Posterior cingulate gyrus (tissue), 11 donors: ENCODE results near the gene GPX8.

Experiments used
- DNase-seq, 10 donors: peaks; one replicate each; pipeline versions ENCODE4 v3.0.0 to v3.0.0-alpha.2; 2020 to 2021; ENCODE audit warnings: mixed read lengths in 3 of 10
- intact Hi-C: fragments of 100-400 bp; cut with DNase I; formaldehyde crosslinking; loops from one replicate; pipeline ENCODE4 v1.15.1; 2023

The GPX8 gene

GRCh38 chr5:55172051-55172899 lies 12.3 kb downstream of the GPX8 start:
- intact Hi-C loops, result loop anchor here (5.0 kb wide), 3 partner anchors 135 to 540 kb away; partner anchors contain the start of genes DHX29, MTREX and SLC38A9
- peak in 6 of 10 donors; percentile 16 to 80 (median 39) for DNase-seq

GRCh38 chr5:55172937-55173686 lies 13.1 kb downstream of the GPX8 start, which contains the start of gene CDC20B:
Gene CDC20B, minus strand, starts transcription at chr5:55173177. Its CDS starts 177 bp downstream, at chr5:55173000.
- DNase-seq, result peak in 8 of 10 donors; percentile 18 to 89 (median 40)

DNA sequence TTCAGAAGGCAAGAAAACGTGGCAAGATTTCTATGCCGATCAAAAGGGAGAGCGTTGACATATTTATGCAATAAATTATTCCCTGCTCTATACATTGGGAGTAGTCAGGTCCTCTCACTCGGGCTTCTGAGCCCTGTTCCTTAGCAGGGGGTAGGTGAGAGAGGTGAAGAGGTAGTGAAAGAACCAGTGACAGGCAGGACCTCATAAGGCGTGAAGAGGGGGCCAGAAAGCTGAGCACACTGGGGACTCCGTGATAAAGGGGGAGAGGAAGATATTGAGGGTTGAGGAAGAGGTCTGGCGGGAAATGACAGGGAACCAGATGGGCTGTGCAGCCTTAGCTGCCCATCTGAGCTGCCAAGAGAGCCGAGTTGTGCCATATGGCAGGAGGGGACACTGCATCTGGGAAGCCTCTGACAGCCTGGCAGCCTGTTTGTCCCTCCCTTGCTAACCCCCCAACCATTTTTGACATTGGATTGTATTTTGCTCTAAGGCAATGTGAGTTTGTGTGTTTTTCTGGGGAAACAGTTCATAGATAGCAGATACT lies 13.8 kb downstream of the GPX8 start:
- DNase-seq, result no peak
- intact Hi-C loops, result loop anchor here (5.0 kb wide), 3 partner anchors 134 to 539 kb away; partner anchors contain the start of genes DHX29, MTREX and SLC38A9

More at GRCh38 chr5:55172937-55173686, 13.1 kb downstream of the GPX8 start, which contains the start of gene CDC20B:
- intact Hi-C loops, result loop anchor here (5.0 kb wide), 3 partner anchors 134 to 539 kb away; partner anchors contain the start of genes DHX29, MTREX and SLC38A9

DNA sequence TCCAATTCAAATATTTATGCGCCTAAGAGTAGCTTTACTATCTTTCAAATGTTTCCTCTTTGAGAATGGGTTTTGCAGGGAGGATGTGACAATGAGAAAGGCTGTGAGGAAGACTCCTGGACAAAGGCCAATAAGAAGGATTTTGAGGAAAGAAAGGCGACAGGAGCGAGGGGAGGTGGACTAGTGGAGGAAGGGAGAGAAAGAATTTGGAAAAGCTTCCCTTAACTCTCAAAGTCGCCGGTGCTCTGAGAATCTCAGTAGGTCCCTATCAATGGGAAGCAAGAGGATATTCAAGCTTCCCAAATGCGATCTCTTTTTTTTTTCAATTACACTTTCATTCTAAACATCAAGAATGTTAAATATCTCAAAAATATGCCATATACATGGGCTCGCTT lies 15.8 kb downstream of the GPX8 start:
- intact Hi-C loops, result loop anchor here (5.0 kb wide), 1 partner anchor 57 kb away; the partner anchor contains the start of gene CCNO
- DNase-seq, result no peak

DNA sequence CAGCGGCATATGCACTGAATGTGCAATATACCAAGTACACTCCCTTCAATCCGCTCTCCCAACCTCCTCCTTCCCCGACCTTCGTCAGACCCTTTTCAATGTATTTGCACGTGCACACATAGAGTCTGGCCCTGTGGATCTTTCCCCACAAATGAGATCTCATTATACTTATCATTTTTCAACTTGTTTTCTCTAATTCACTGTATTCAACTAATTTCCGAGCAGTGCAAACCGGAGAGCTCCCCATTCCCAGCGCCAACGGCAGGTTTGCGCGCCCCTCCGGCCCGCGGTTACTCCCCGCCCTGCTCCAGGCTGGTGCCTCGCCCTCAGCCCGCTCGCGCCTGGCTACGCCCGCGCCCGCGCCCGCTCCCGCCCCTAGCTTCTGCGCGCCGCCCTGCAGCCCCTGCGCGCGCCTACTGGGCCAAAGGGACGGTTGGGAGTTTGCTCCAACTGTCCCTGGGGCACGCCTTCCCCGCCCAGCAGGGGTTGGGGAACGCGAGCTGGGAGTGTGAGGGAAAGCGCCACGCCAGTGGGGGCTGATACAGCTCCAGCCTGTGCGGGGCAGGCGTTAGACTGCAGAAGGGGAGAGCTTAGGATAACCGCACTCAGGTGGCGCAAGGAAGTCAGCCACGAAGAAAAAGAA lies 16.3 kb downstream of the GPX8 start:
- DNase-seq, result peak in 2 of 10 donors; percentile 73 to 81
- intact Hi-C loops, result loop anchor here (5.0 kb wide), 1 partner anchor 56 kb away; the partner anchor contains the start of gene CCNO

GRCh38 chr5:55177078-55177477 lies 17.1 kb downstream of the GPX8 start:
- no peak for DNase-seq
- intact Hi-C loops, result loop anchor here (5.0 kb wide), 1 partner anchor 55 kb away; the partner anchor contains the start of gene CCNO

DNA sequence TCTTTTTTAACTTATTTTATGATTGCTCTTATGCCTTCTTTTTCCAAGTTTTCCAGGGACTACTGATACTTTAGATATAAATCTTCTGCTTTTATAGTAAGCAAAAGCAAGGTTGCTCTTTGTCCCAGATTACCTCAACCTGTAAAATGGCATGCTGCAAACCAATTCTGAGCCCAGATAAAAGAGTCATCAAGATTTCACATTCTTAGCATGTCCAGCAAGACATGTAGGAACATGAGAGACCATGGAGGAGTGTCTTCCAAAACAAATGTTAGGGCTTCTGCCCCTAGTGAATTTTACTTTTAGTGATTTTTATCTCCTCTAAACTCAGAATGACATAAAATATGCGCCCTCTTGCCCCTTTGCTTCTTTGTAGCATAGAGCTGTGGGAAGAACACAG lies 20.0 kb downstream of the GPX8 start:
- intact Hi-C loops, result no loop called here
- DNase-seq, result no peak

DNA sequence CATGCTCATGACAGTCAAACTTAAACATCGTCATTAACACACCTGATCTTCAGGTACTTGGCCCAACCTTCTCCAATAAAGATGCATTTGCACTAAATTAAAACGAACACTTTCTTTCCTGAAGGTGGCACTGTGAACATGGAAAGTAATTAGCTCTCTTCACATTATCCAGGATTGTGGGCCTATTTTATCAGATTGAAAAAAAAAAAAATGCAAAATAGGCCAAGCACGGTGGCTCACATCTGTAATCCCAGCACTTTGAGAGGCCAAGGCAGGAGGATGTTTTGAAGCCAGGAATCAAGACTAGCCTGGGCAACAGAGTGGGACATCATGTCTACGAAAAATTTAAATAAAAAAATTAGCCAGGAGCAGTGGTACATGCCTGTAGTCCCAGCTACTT lies 27.4 kb downstream of the GPX8 start:
- no peak for DNase-seq
- intact Hi-C loops, result no loop called here

DNA sequence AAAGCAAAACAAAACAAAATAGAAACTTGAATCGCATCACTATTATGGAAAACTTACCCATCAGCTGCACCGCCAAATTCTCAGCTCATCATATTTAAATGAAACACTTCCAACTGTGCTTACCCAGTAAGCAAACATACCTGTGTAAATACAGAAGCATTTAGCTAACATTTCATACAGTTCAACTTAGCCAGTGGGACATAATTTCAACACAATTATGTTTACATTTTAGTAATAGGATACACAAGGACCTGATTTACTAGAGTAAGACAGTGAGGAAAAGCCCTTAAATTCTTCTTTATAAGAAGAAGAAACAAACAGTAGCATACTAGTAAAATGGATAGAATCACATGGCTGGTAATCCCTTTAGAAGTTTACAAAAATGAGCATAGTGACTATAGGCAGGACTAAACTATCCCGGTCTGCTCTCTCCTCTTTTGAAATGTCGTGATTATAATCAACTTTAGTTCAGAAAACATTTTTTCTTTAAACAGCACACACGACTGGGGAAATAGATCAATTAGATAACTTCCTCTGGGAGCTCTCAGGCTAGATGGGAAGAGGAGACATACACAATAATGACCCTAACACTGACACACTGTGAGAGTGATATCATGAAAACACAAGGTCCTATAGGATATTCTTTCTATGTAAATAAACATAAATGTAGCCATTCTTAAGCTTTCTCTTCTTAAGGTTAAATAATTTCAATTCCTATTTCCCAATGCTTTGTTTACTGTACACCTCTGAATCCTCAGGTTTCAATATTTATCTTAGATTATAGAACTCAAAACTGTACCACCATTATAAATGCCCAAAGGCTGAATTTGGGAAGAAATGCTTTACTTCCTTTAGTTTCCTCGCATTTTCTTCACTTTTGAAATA lies 28.9 kb downstream of the GPX8 start:
- DNase-seq, result no peak
- intact Hi-C loops, result no loop called here

DNA sequence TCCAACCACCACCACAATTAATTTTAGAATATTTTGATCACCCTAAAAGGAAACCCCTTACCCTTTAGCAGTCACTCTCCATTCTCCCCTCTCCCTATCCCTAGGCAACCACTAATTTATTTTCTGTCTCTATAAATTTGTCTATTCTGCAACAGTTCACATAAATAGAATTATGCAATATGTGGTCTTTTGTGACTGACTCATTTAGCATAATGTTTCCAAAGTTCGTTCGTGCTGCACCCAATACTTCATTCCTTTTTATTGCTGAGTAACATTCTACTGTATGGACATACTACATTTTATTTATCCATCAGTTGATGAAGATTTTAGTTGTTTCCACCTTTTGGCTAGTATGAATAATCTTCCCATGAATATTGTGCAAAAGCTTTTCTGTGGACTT lies 31.2 kb downstream of the GPX8 start:
- intact Hi-C loops, result no loop called here

DNA sequence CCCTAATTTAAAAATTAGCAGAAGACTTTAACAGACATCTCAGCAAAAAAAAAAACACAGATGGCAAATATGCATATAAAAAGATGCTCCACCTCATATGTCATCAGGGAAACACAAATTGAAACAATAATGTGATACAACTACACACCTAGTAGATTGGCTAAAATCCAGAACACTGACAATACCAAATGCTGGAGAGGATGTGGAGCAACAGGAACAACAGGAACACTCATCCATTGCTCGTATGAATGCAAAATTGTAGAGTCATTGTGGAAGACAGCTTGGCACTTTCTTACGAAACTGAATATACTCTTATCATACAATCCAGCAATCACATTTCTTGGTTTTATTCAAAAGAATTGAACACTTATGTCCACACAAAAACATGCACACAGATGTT lies 45.0 kb downstream of the GPX8 start:
- intact Hi-C loops, result no loop called here
- no peak for DNase-seq

More for the DNA sequence above, 31.2 kb downstream of the GPX8 start:
- no peak for DNase-seq

GRCh38 chr5:55211184-55211874 lies 51.4 kb downstream of the GPX8 start:
- intact Hi-C loops, result no loop called here
- no peak for DNase-seq
